A549 (cell line): ENCODE results near the gene NUDT14.

ENCODE experiments used
- ESRRA ChIP-seq: fragments of 150-350 bp; IDR thresholded peaks from 2 replicates; pipeline ENCODE4 v1.6.1; 2014; ENCODE audit warnings: mild to moderate bottlenecking, low read length, borderline replicate concordance
- HDAC2 ChIP-seq: fragments of 200-600 bp; sonication (generic); IDR thresholded peaks from 2 replicates; pipeline ENCODE4 v1.6.1; 2016
- KDM1A ChIP-seq: fragments of 200-600 bp; sonication (generic); IDR thresholded peaks from 2 replicates; pipeline ENCODE4 v1.6.1; 2016; ENCODE audit warnings: low read depth, mild to moderate bottlenecking
- KDM5A ChIP-seq: fragments of 200-600 bp; sonication (generic); IDR thresholded peaks from 2 replicates; pipeline ENCODE4 v1.6.1; 2016; ENCODE audit warnings: antibody characterized with exemption, mild to moderate bottlenecking
- MYC ChIP-seq: IDR thresholded peaks from 2 replicates; pipeline ENCODE4 v1.6.1; 2012; ENCODE audit warnings: mild to moderate bottlenecking, inconsistent platforms, low read length, improper control_type of control experiment, borderline replicate concordance
- POLR2A ChIP-seq: IDR thresholded peaks from 2 replicates; pipeline ENCODE4 v1.6.1; 2012; ENCODE audit warnings: mild to moderate bottlenecking, low read length
- SMC3 ChIP-seq: fragments of >200 bp; sonication (Bioruptor Twin); formaldehyde crosslinking; IDR thresholded peaks from 3 replicates; pipeline ENCODE4 v1.6.1; 2018; ENCODE audit warnings: inconsistent platforms
- TF ChIP-seq, protein P1 (sequence below): fragments of 200-600 bp; sonication (generic); IDR thresholded peaks from 2 replicates; pipeline ENCODE4 v1.6.1; 2016; ENCODE audit warnings: antibody characterized with exemption, mild to moderate bottlenecking, moderate library complexity
- TF ChIP-seq, protein P2 (sequence below): fragments of >200 bp; sonication (Bioruptor Twin); formaldehyde crosslinking; IDR thresholded peaks from 3 replicates; pipeline ENCODE4 v1.5.1; 2016

DNA sequence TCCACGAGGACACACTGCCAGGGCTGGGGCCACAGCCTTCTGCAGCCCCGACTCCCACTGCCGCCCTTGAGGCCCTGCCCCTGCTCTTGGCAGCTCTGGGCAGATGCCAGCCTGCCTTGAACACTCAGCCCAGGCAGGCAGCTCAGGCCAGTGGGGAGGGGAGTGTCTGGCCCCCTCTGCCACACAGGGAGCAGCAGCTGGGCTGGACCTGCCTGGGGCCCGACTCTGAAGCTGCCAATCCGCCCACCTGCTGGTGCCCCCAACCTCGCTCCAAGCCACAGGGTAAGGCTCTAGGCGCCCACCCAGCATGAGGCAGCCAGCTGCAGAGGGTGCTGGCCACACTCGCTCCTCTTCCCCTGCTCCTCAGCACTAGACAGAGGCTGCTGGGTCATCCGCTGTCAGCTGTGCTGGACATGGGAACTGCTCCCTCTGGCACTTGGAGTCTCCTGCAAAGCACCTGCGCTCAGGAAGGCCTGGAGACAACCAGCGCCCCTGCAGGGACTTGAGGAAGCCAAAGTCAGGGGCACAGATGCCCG, 24.6 kb upstream of the NUDT14 start:
- no peak for TF ChIP-seq HDAC2
- TF ChIP-seq SMC3, result no peak
- TF ChIP-seq, protein P1, sequence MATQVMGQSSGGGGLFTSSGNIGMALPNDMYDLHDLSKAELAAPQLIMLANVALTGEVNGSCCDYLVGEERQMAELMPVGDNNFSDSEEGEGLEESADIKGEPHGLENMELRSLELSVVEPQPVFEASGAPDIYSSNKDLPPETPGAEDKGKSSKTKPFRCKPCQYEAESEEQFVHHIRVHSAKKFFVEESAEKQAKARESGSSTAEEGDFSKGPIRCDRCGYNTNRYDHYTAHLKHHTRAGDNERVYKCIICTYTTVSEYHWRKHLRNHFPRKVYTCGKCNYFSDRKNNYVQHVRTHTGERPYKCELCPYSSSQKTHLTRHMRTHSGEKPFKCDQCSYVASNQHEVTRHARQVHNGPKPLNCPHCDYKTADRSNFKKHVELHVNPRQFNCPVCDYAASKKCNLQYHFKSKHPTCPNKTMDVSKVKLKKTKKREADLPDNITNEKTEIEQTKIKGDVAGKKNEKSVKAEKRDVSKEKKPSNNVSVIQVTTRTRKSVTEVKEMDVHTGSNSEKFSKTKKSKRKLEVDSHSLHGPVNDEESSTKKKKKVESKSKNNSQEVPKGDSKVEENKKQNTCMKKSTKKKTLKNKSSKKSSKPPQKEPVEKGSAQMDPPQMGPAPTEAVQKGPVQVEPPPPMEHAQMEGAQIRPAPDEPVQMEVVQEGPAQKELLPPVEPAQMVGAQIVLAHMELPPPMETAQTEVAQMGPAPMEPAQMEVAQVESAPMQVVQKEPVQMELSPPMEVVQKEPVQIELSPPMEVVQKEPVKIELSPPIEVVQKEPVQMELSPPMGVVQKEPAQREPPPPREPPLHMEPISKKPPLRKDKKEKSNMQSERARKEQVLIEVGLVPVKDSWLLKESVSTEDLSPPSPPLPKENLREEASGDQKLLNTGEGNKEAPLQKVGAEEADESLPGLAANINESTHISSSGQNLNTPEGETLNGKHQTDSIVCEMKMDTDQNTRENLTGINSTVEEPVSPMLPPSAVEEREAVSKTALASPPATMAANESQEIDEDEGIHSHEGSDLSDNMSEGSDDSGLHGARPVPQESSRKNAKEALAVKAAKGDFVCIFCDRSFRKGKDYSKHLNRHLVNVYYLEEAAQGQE, result no peak
- TF ChIP-seq, protein P2, sequence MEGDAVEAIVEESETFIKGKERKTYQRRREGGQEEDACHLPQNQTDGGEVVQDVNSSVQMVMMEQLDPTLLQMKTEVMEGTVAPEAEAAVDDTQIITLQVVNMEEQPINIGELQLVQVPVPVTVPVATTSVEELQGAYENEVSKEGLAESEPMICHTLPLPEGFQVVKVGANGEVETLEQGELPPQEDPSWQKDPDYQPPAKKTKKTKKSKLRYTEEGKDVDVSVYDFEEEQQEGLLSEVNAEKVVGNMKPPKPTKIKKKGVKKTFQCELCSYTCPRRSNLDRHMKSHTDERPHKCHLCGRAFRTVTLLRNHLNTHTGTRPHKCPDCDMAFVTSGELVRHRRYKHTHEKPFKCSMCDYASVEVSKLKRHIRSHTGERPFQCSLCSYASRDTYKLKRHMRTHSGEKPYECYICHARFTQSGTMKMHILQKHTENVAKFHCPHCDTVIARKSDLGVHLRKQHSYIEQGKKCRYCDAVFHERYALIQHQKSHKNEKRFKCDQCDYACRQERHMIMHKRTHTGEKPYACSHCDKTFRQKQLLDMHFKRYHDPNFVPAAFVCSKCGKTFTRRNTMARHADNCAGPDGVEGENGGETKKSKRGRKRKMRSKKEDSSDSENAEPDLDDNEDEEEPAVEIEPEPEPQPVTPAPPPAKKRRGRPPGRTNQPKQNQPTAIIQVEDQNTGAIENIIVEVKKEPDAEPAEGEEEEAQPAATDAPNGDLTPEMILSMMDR, result no peak
- TF ChIP-seq KDM1A, result no peak
- TF ChIP-seq POLR2A, result no peak
- no peak for TF ChIP-seq KDM5A
- TF ChIP-seq ESRRA, result no peak
- no peak for TF ChIP-seq MYC
